K562 (cell line): ENCODE measurements around the gene CPN2. TPM values are rescaled to one million over a fixed set of nuclear protein-coding genes. Genes with fewer than 3 reads are reported as not detected.

ENCODE experiments used
- ATAC-seq: fragments of 200-7000 bp; cut with Tn5 transposase; 3 replicates; pipeline ENCODE4 v1.9.1; 2020; ENCODE audit warnings: moderate library complexity
- BruUV-seq: library from RNA; stranded (reverse); fragments of 400-500 nt; replicated peaks from 2 replicates; lab custom pipeline; 2021; lab: Mats Ljungman, UMichigan
- CTCF ChIA-PET: fragments of 300-600 bp; formaldehyde crosslinking; extraction: SDS; loops from one replicate; lab custom pipeline; 2021; ENCODE audit warnings: low intra/inter-chr PET ratio; lab: Yijun Ruan, JAX
- POLR2A ChIA-PET: fragments of 300-600, 350-650 bp; sonication (Branson Sonifier 250); formaldehyde crosslinking; extraction: SDS; loops from one replicate; lab custom pipeline; 2021; ENCODE audit warnings: antibody characterized with exemption, inconsistent platforms; lab: Yijun Ruan, JAX
- DNase-seq, 4 experiments: peaks; one replicate each; pipeline versions ENCODE4 v3.0.0 to v3.0.0-alpha.2; 2011 to 2018; ENCODE audit warnings: low spot score in 3 of 4, mixed read lengths in 3 of 4; ENCODE audit errors: extremely low read depth in 1 of 4
- FAIRE-seq: peaks from 2 replicates; lab custom pipeline; 2011; peaks lifted over from hg19 to GRCh38; lab: Jason Lieb, UNC
- H2AFZ ChIP-seq: 2 replicates; pipeline ENCODE4 v1.6.0; 2011; ENCODE audit warnings: low read depth, low read length, control low read depth, inconsistent platforms
- H3K27ac ChIP-seq: fragments of 200-600 bp; 3 replicates; pipeline ENCODE4 v1.8.0; 2011; ENCODE audit warnings: low read depth, mild to moderate bottlenecking, control low read depth, inconsistent platforms, low read length, moderate library complexity, mixed read lengths; ENCODE audit errors: extremely low read depth
- H3K27me3 ChIP-seq, 2 experiments: fragments of 300-600 bp in 1 of 2; 2 replicates in 1 of 2; 3 replicates in 1 of 2; pipeline versions ENCODE4 v1.6.0 to v1.8.0; 2011; ENCODE audit warnings: inconsistent platforms in 2 of 2, low read length in 2 of 2, mild to moderate bottlenecking in 1 of 2, mixed read lengths in 1 of 2, moderate library complexity in 1 of 2; ENCODE audit not compliant: control insufficient read depth in 2 of 2, insufficient read depth in 2 of 2
- H3K36me3 ChIP-seq: fragments of 300-600 bp; 3 replicates; pipeline ENCODE4 v1.8.0; 2011; ENCODE audit warnings: mild to moderate bottlenecking, low read length, inconsistent platforms; ENCODE audit not compliant: control insufficient read depth, insufficient read depth
- H3K4me1 ChIP-seq, 2 experiments: fragments of 200-600 bp in 1 of 2; replicated peaks in 1 of 2; 2 replicates in 1 of 2; 3 replicates in 1 of 2; pipeline versions ENCODE4 v1.5.1 to v1.8.0; 2011; ENCODE audit warnings: inconsistent platforms in 2 of 2, low read length in 2 of 2, mild to moderate bottlenecking in 1 of 2, mixed read lengths in 1 of 2, moderate library complexity in 1 of 2; ENCODE audit not compliant: control insufficient read depth in 2 of 2, insufficient read depth in 2 of 2
- H3K4me2 ChIP-seq: 2 replicates; pipeline ENCODE4 v1.6.1; 2011; ENCODE audit warnings: low read length, control low read depth, inconsistent platforms, mixed read lengths; ENCODE audit not compliant: insufficient read depth
- H3K4me3 ChIP-seq: fragments of 200-600 bp; sonication (generic), shearing (Covaris generic); 2 replicates; pipeline ENCODE4 v1.5.1; 2016; ENCODE audit warnings: control low read depth, inconsistent platforms
- H3K79me2 ChIP-seq: fragments of 200-600 bp; 3 replicates; pipeline ENCODE4 v1.8.0; 2011; ENCODE audit warnings: low read length, inconsistent platforms; ENCODE audit not compliant: control insufficient read depth, insufficient read depth
- H3K9ac ChIP-seq, 2 experiments: 2 replicates each; pipeline versions ENCODE4 v1.6.0 to v1.6.1; 2011; ENCODE audit warnings: low read depth in 2 of 2, low read length in 2 of 2, control low read depth in 1 of 2, inconsistent platforms in 1 of 2, mild to moderate bottlenecking in 1 of 2, mixed read lengths in 1 of 2; ENCODE audit not compliant: insufficient read depth in 1 of 2
- H3K9me1 ChIP-seq: one replicate; pipeline ENCODE4 v1.6.0; 2011; ENCODE audit warnings: inconsistent platforms, mild to moderate bottlenecking, low read length, moderate library complexity; ENCODE audit not compliant: control insufficient read depth, insufficient read depth
- H3K9me3 ChIP-seq: replicated peaks from 2 replicates; pipeline ENCODE4 v1.5.1; 2011; ENCODE audit warnings: low read depth, low read length, inconsistent platforms; ENCODE audit not compliant: control insufficient read depth, insufficient read depth
- H4K20me1 ChIP-seq: replicated peaks from 2 replicates; pipeline ENCODE4 v1.6.1; 2011; ENCODE audit warnings: low read length, inconsistent platforms, mixed read lengths; ENCODE audit not compliant: control insufficient read depth, insufficient read depth
- BMI1 ChIP-seq: fragments of 150-350 bp; IDR thresholded peaks from 2 replicates; pipeline ENCODE4 v1.6.1; 2014; ENCODE audit warnings: low read length
- ETV1 ChIP-seq: fragments of 450-650 bp; conservative IDR thresholded peaks from 2 replicates; pipeline ENCODE4 v1.6.1; 2016; ENCODE audit warnings: missing genetic modification characterization, control low read depth, low read depth, missing compliant biosample characterization
- RBM17 ChIP-seq: fragments of 200-400 bp; formaldehyde crosslinking; IDR thresholded peaks from 2 replicates; pipeline ENCODE4 v1.6.1; 2017; ENCODE audit warnings: low read depth, mild to moderate bottlenecking, low read length, borderline replicate concordance
- TAF9B ChIP-seq: fragments of 450-650 bp; IDR thresholded peaks from 2 replicates; pipeline ENCODE4 v1.6.1; 2018; ENCODE audit warnings: mild to moderate bottlenecking; ENCODE audit not compliant: partially characterized antibody
- ZNF384 ChIP-seq: IDR thresholded peaks from 2 replicates; pipeline ENCODE4 v1.6.1; 2012; ENCODE audit warnings: low read depth, low read length, improper control_type of control experiment
- ZNF589 ChIP-seq: fragments of 200-800 bp; sonication (Bioruptor generic); IDR thresholded peaks from 2 replicates; pipeline ENCODE4 v1.6.1; 2016; ENCODE audit warnings: low read depth, missing genetic modification characterization, missing compliant biosample characterization
- WGBS: fragments of 100-300 bp; shearing (Covaris generic); methylation state at CpG from one replicate; pipeline ENCODE4 v1.1.6; 2016; ENCODE audit warnings: low coverage, mixed read lengths; ENCODE audit not compliant: insufficient coverage; ENCODE audit errors: missing lambda C conversion rate; 5-methylcytosine and 5-hydroxymethylcytosine counted together
- in situ Hi-C: fragments of 300-500 bp; cut with MboI; formaldehyde crosslinking; loops from 4 replicates; pipeline ENCODE4 v1.15.0; 2018; ENCODE audit warnings: inconsistent platforms, mixed read lengths
- intact Hi-C: fragments of 100-400 bp; cut with micrococcal nuclease; formaldehyde crosslinking; loops from 2 replicates; pipeline ENCODE4 v1.14.2; 2022
- polyA plus RNA-seq, 8 experiments: library from polyadenylated mRNA; depleted of rRNA in 4 of 8; stranded (reverse) in 5 of 8; unstranded in 3 of 8; fragments of >200 nt; fragmentation: Nextera tagmentation in 2 of 8; fragmentation: Illumina TruSeq in 1 of 8; extraction: Ambion mirVana in 2 of 8; extraction: Trizol in 1 of 8; gene quantifications; 2 replicates each; pipeline versions ENCODE4 v1.2.1 to v1.2.3, GENCODE V29; 2011 to 2014; ENCODE audit warnings: inconsistent platforms in 1 of 8, missing spikeins in 1 of 8
- total RNA-seq, 7 experiments: library from RNA; depleted of rRNA in 6 of 7; stranded (reverse); fragments of >200 nt in 6 of 7; fragmentation: Illumina TruSeq in 2 of 7; extraction: Trizol in 2 of 7; gene quantifications; 2 replicates each; pipeline versions ENCODE4 v1.2.1 to v1.2.3, GENCODE V29; 2011 to 2021; ENCODE audit warnings: low replicate concordance in 1 of 7
- TF ChIP-seq, protein P1 (sequence below): fragments of 250-450 bp; sonication (Bioruptor Pico); IDR thresholded peaks from 2 replicates; pipeline ENCODE4 v1.4.0; 2020; ENCODE audit warnings: borderline replicate concordance
- TF ChIP-seq, protein P2 (sequence below): fragments of 450-650 bp; IDR thresholded peaks from 2 replicates; pipeline ENCODE4 v1.6.1; 2014; ENCODE audit warnings: low read depth, mild to moderate bottlenecking, moderate library complexity, borderline replicate concordance

The CPN2 gene
- total and polyA plus RNA-seq, 9 of the 15 experiments (the other 6 are each of a cell fraction or from before 2014, with no cell fraction given) = not detected

DNA sequence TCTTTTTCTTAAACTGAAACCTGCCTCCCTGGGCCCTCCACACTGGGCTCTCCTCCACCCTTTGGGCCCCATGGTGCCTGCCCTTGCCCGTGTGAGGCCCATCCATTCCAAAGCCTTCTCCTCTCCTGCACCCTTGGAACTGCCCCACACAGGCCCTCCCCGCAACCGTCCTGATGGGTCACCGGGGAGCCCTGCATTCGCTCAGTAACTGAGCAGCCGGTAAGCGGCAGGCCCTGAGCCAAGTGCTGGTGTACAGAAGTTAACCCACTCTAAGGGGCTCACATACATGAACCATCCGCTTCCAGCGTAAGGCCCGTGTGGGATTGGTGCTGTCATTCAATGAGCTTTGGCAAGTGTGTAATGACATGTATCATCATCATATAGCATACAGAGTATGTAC lies 23.8 kb upstream of the CPN2 start:
- H3K27me3 ChIP-seq = peaks cover 53 to 81% of the 10 kb centered on the region in 2 experiments
- no peak for FAIRE-seq
- no peaks in the 10 kb centered on the region for H3K79me2 ChIP-seq
- no peak overlapping the region for H2AFZ ChIP-seq
- no peak for ATAC-seq
- H3K9me3 ChIP-seq = no peaks in the 10 kb centered on the region
- no TSS peak for BruUV-seq
- no peak for DNase-seq
- CTCF ChIA-PET = no interaction called here
- intact Hi-C loops = no loop called here
- H3K4me3 ChIP-seq = no peak overlapping the region
- TF ChIP-seq, protein P1, sequence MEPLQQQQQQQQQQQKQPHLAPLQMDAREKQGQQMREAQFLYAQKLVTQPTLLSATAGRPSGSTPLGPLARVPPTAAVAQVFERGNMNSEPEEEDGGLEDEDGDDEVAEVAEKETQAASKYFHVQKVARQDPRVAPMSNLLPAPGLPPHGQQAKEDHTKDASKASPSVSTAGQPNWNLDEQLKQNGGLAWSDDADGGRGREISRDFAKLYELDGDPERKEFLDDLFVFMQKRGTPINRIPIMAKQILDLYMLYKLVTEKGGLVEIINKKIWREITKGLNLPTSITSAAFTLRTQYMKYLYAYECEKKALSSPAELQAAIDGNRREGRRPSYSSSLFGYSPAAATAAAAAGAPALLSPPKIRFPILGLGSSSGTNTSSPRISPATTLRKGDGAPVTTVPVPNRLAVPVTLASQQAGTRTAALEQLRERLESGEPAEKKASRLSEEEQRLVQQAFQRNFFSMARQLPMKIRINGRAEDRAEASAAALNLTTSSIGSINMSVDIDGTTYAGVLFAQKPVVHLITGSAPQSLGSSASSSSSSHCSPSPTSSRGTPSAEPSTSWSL (CRISPR knock-in tag) = no peak
- TF ChIP-seq ZNF589 (CRISPR knock-in tag) (no peak), TAF9B (no peak), RBM17 (no peak), ETV1 (no peak), BMI1 (no peak), ZNF384 (no peak)
- TF ChIP-seq, protein P2, sequence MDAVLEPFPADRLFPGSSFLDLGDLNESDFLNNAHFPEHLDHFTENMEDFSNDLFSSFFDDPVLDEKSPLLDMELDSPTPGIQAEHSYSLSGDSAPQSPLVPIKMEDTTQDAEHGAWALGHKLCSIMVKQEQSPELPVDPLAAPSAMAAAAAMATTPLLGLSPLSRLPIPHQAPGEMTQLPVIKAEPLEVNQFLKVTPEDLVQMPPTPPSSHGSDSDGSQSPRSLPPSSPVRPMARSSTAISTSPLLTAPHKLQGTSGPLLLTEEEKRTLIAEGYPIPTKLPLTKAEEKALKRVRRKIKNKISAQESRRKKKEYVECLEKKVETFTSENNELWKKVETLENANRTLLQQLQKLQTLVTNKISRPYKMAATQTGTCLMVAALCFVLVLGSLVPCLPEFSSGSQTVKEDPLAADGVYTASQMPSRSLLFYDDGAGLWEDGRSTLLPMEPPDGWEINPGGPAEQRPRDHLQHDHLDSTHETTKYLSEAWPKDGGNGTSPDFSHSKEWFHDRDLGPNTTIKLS = no peak
- no peaks in the 10 kb centered on the region for H3K4me1 ChIP-seq
- H3K9me1 ChIP-seq = no peaks in the 10 kb centered on the region
- 45% methylated on average over 10 of the region's 10 CpGs for WGBS
- H3K4me2 ChIP-seq = no peak overlapping the region
- H3K27ac ChIP-seq = no peak overlapping the region
- H3K9ac ChIP-seq = no peak overlapping the region
- H4K20me1 ChIP-seq = peaks cover 3% of the 10 kb centered on the region; the same call in 1 of the 2 replicates
- in situ Hi-C loops = no loop called here
- POLR2A ChIA-PET = no interaction called here
- no peaks in the 10 kb centered on the region for H3K36me3 ChIP-seq
